IPS DF 6.9 (cell line): ENCODE data around the gene MYO3A.

Experiments used
- DNase-seq: peaks from one replicate; pipeline ENCODE4 v3.0.0-alpha.2; 2013; ENCODE audit warnings: low read depth, low spot score
- H3K27ac ChIP-seq: one replicate; pipeline ENCODE4 v1.5.1; 2013; ENCODE audit warnings: low read length, control low read depth
- H3K27me3 ChIP-seq: 2 replicates; pipeline ENCODE4 v1.6.1; 2013; ENCODE audit warnings: mild to moderate bottlenecking, low read length; ENCODE audit not compliant: control insufficient read depth, insufficient read depth
- H3K36me3 ChIP-seq: 2 replicates; pipeline ENCODE4 v1.6.1; 2013; ENCODE audit warnings: low read length; ENCODE audit not compliant: control insufficient read depth, insufficient read depth
- H3K4me1 ChIP-seq: 2 replicates; pipeline ENCODE4 v1.6.1; 2013; ENCODE audit warnings: low read length; ENCODE audit not compliant: control insufficient read depth, insufficient read depth
- H3K4me3 ChIP-seq: 2 replicates; pipeline ENCODE4 v1.5.1; 2013; ENCODE audit warnings: mild to moderate bottlenecking, low read length
- H3K9me3 ChIP-seq: 2 replicates; pipeline ENCODE4 v1.6.1; 2013; ENCODE audit warnings: low read length, inconsistent platforms; ENCODE audit not compliant: control insufficient read depth, insufficient read depth
- whole genome bisulfite sequencing: extraction: QIAGEN DNeasy Blood & Tissue Kit; methylation state at CpG from one replicate; pipeline ENCODE4 v1.1.7; 2013; ENCODE audit warnings: mixed read lengths, missing lambda C conversion rate; ENCODE audit not compliant: insufficient read length, insufficient coverage; 5-methylcytosine and 5-hydroxymethylcytosine counted together

MYO3A gene

GRCh38 chr10:26211781-26212444 is 277.9 kb downstream of the MYO3A start:
- peak overlapping the region; percentile 15; the same call in 1 of the 2 replicates for H3K4me3 ChIP-seq
- H3K27me3 ChIP-seq, result peaks cover 46% of the 10 kb centered on the region
- peaks cover 6% of the 10 kb centered on the region for H3K4me1 ChIP-seq
- H3K27ac ChIP-seq, result no peak overlapping the region
- H3K9me3 ChIP-seq, result no peaks in the 10 kb centered on the region
- H3K36me3 ChIP-seq, result no peaks in the 10 kb centered on the region
- no peak for DNase-seq
- no CpG with 5 or more reads among the region's 37 CpGs for WGBS

DNA sequence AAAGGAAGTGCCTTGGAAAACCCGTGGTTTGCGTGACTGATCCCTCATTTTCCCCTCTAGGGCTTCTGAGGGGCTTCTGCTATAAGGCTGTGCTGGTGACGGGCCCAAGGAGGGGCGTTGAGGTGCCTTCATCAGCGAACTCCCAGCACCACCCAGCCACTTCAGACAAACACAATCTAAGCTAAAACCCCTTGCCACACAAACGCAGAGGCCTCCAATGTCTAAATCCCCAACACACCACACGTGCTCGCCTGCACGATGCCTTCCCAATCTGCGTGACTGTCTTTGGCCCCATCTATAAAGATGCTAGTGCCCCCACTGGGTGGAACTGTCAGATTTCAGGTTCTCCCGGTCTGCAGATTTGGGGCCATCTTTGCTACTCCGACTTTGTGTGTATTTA is 278.5 kb downstream of the MYO3A start:
- Histone ChIP-seq H3K27ac (no peak overlapping the region), H3K27me3 (peaks cover 52% of the 10 kb centered on the region), H3K4me3 (no peak overlapping the region), H3K9me3 (no peaks in the 10 kb centered on the region), H3K4me1 (peaks cover 6% of the 10 kb centered on the region), H3K36me3 (no peaks in the 10 kb centered on the region)
- no CpG with 5 or more reads among the region's 12 CpGs for WGBS
- DNase-seq, result no peak

DNA sequence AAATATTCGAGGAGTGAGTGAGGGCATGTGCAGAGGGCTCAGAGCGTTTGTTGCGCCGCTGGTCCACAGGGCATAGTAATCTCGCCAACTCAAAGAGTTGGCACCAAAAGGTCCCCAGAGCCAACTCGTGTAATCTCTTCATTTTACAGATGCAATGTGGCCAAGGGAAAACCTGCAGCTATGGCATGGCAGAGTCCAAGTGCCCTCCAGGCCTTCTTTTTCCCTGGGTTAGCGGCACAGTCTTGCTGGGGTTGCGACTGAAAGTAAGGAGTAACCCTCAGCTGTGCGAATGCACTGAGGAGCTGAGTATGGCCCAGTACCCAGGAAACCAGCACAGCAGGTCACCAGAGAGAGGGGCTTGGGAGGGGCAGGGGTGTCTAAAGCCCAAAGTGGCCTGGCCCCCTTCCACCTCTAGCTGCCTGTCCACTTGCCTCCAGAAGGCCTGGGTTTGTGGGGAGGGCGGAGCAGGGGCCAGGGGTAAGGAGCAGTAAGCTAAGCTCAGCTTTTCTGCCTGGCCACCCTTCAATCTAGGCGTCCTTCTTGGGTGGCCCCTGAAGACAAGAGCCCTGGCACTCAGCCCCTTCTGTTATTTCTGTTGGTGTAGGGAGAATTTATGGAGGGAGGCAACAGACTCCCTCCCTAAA is 279.2 kb downstream of the MYO3A start:
- Histone ChIP-seq H3K4me1 (peaks cover 6% of the 10 kb centered on the region), H3K4me3 (no peak overlapping the region), H3K27me3 (peaks cover 57% of the 10 kb centered on the region), H3K9me3 (no peaks in the 10 kb centered on the region), H3K27ac (no peak overlapping the region), H3K36me3 (no peaks in the 10 kb centered on the region)
- no peak for DNase-seq
- no CpG with 5 or more reads among the region's 11 CpGs for WGBS

DNA sequence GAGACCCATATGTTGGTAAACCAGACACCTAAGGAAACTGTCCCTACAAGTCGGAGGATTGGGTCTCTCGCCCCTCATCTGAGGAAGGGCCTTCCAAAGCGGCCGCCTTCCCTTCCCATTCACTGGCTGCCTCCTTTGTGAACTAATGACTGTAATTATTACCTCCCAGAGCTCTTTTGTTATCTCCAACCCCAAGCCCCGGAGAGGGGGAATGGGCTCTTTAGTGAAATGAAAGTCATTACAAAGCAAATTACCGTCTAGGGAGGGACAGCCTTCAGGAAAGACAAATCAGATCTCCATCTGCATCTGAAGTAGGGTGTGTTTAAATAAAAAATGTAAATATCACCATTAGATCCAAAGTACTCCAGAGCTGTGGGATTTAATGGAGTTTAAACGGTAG is 280.0 kb downstream of the MYO3A start:
- peaks cover 6% of the 10 kb centered on the region for H3K4me1 ChIP-seq
- no peak overlapping the region for H3K27ac ChIP-seq
- no peaks in the 10 kb centered on the region for H3K36me3 ChIP-seq
- H3K9me3 ChIP-seq, result no peaks in the 10 kb centered on the region
- WGBS, result no CpG with 5 or more reads among the region's 7 CpGs
- no peak for DNase-seq
- H3K4me3 ChIP-seq, result no peak overlapping the region
- peaks cover 62% of the 10 kb centered on the region for H3K27me3 ChIP-seq

GRCh38 chr10:26214551-26215395 is 280.7 kb downstream of the MYO3A start:
- no peak for DNase-seq
- WGBS, result no CpG with 5 or more reads among the region's 34 CpGs
- peaks cover 64% of the 10 kb centered on the region for H3K27me3 ChIP-seq

DNA sequence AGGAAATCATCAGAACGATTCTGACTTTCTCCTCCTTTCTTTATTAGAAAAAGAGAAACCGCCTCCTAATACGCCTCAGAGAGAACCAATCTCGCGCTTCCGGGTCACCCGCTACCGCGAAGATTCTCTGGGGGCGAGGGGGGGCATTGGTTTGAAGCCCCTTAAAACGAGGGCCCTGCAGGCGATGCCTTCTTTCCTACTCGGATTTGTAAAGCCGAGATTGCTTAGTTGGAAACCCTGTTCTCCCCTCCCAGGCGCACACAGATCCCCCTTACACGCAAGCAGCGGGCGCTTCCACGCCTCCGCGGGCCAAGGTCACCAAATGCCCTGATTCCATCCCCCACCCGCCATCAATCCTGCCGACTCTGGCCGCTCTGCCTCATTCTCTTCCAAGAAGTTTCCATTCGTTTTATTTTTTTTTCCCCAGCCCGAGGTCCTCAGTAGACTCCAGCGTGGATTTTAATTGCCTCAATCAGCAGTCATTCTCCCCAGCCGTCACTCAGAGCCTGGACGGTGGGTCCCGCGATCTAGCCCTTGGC is 281.4 kb downstream of the MYO3A start:
- peaks cover 6% of the 10 kb centered on the region for H3K4me1 ChIP-seq
- H3K27me3 ChIP-seq, result peaks cover 61% of the 10 kb centered on the region
- no peaks in the 10 kb centered on the region for H3K9me3 ChIP-seq
- H3K27ac ChIP-seq, result no peak overlapping the region
- H3K36me3 ChIP-seq, result no peaks in the 10 kb centered on the region
- DNase-seq, result no peak
- no CpG with 5 or more reads among the region's 31 CpGs for WGBS
- H3K4me3 ChIP-seq, result peak overlapping the region; percentile 49; the same call in 1 of the 2 replicates

More at GRCh38 chr10:26214551-26215395, 280.7 kb downstream of the MYO3A start:
- Histone ChIP-seq H3K9me3 (no peaks in the 10 kb centered on the region), H3K4me3 (peak overlapping the region; percentile 6; the same call in 1 of the 2 replicates), H3K27ac (no peak overlapping the region), H3K4me1 (peaks cover 6% of the 10 kb centered on the region), H3K36me3 (no peaks in the 10 kb centered on the region)

- WGBS, result no CpG with 5 or more reads among the region's 57 CpGs
- Histone ChIP-seq H3K9me3 (no peaks in the 10 kb centered on the region), H3K4me1 (peaks cover 6% of the 10 kb centered on the region), H3K36me3 (no peaks in the 10 kb centered on the region), H3K27me3 (peaks cover 55% of the 10 kb centered on the region), H3K27ac (no peak overlapping the region), H3K4me3 (peak overlapping the region; percentile 49; the same call in 1 of the 2 replicates)
- no peak for DNase-seq
Measured at GRCh38 chr10:26215935-26216584, 282.0 kb downstream of the MYO3A start.

DNA sequence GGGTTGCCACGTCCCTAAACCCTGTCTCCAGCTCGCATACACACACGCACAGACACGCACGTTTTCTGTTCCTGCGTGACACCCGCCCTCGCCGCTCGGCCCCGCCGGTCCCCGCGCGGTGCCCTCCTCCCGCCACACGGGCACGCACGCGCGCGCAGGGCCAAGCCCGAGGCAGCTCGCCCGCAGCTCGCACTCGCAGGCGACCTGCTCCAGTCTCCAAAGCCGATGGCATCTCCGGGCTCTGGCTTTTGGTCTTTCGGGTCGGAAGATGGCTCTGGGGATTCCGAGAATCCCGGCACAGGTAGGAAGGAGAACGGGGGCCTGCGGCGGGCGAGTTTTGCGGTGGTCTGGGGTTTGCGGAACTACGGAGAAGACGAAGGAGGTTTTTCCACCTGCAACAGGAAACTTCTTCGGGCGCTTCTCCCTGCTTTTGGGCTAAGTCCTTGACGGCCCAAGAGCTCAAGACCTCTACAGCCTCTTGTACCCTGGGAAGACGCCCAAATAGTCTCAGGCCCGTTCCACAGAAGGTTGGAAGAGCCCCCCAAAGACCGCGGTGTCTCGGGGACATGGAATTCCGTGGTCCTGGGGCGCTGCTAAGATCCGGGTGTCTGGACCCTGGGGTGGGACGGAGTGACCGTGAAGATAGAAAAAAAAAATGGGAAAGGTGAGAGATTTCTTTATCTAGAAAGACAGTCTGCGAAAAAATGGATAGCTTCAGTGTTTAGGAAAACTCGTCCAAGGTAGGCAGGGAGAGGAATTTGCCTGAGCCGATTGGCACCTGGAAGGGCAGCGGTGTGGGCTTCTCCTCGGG is 282.8 kb downstream of the MYO3A start, which contains the start of gene GAD2:
Gene GAD2, plus strand, starts transcription at position 190 of the 811 bp plus-strand sequence. Its CDS starts 36 bp downstream, at position 226.
- Histone ChIP-seq H3K27ac (no peak within 1 kb of the TSS), H3K9me3 (no peaks in the 10 kb centered on the region), H3K27me3 (peaks cover 49% of the 10 kb centered on the region), H3K4me3 (peak within 1 kb of the TSS; percentile 49; the same call in 1 of the 2 replicates), H3K4me1 (peaks cover 6% of the 10 kb centered on the region), H3K36me3 (no peaks in the 10 kb centered on the region)
- no peak for DNase-seq
- no CpG with 5 or more reads among the region's 60 CpGs for WGBS

DNA sequence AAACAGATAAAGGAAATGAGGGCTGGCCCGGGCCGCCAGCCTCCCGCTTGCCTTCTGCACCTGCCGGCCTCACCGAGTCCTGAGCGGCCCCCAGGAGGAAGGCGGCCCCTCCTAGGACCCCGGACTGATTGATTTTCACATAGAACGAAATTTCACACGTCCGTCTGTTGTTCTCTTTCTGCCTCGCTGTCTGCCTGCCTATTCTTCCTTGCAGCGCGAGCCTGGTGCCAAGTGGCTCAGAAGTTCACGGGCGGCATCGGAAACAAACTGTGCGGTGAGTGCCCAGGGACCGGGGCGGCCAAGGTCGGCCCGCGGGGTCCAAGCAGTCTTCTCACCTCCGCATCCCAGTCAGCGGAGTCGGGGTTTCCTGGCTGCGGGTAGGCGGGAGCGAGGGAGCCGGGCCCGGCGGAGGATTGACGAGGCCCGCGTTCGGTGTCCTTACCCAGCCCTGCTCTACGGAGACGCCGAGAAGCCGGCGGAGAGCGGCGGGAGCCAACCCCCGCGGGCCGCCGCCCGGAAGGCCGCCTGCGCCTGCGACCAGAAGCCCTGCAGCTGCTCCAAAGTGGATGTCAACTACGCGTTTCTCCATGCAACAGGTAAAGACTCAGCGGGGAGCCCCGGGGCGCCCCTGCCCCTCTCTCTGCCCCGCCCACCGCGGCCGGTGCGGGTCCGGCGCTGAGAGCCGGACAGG is 283.5 kb downstream of the MYO3A start:
- Histone ChIP-seq H3K27ac (no peak overlapping the region), H3K27me3 (peaks cover 42% of the 10 kb centered on the region), H3K36me3 (no peaks in the 10 kb centered on the region), H3K9me3 (no peaks in the 10 kb centered on the region), H3K4me1 (peaks cover 5% of the 10 kb centered on the region), H3K4me3 (peak overlapping the region; percentile 26; the same call in 1 of the 2 replicates)
- WGBS, result no CpG with 5 or more reads among the region's 64 CpGs
- DNase-seq, result no peak
